ENCODE results near the gene PLA2G12A.

Gene PLA2G12A

DNA sequence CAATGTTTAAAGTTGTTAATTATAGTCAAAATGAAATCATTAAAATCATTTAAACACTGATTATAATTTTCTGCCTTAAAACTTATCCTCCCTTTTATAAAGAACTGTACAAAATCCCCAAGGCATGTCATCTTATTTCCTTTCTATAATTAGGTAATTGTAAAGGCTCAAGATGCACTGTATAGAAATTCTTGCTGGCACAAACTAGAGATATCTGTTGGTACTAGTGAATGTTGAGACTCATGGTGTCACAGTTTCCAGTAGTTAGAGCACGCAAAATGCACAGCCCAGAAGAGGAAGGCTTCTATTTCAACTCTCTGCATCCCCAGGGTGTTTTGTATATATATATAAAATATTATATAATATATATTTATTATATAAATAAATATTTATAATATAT lies 22.7 kb upstream of the PLA2G12A start:
- Histone ChIP-seq H3K4me1 (ENCODE audit: insufficient read depth, insufficient read length) (no peaks in the 10 kb centered on the region), H3K27me3 (ENCODE audit: insufficient read depth, insufficient read length) (no peaks in the 10 kb centered on the region), H3K36me3 (ENCODE audit: insufficient read depth, insufficient read length, low read length) (no peaks in the 10 kb centered on the region), H3K9ac (ENCODE audit: insufficient read length, low read depth) (no peak overlapping the region), H3K4me3 (ENCODE audit: insufficient read length, low read depth) (no peak overlapping the region), H3K9me3 (ENCODE audit: insufficient read depth, low read length) (no peaks in the 10 kb centered on the region)
- DNase-seq (ENCODE audit: low read depth, low spot score) = no peak
- TF ChIP-seq SUZ12 (IDR thresholded peaks at IDR 0.05; ENCODE audit: extremely low read depth, insufficient read depth, insufficient read length) (no peak), ZNF274 (IDR thresholded peaks at IDR 0.05; ENCODE audit: low read depth, low read length) (no peak), YY1 (IDR thresholded peaks at IDR 0.05; ENCODE audit: insufficient read depth, insufficient read length) (no peak)

DNA sequence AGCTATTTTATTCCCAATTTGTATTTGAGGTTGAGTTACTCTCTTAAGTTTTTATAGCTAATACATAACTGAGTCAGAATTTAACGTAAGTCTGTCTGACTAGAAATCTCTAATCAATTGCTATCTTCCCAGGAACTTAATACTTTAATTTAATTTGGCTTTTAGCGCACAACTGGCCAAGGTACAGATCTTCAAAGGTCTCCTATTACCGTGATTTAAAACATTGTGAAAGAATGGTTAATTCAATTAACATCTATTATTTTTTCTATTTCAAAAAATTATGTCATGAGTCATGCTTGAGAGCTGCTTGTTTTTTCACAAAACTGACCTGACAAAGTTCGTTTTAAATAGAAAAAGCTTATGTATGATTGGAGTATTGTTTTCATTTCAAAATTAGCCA lies 22.0 kb upstream of the PLA2G12A start:
- H3K4me1 ChIP-seq (ENCODE audit: insufficient read depth, insufficient read length) = no peaks in the 10 kb centered on the region
- H3K27me3 ChIP-seq (ENCODE audit: insufficient read depth, insufficient read length) = no peaks in the 10 kb centered on the region
- no peaks in the 10 kb centered on the region for H3K9me3 ChIP-seq (ENCODE audit: insufficient read depth, low read length)
- H3K9ac ChIP-seq (ENCODE audit: insufficient read length, low read depth) = no peak overlapping the region
- TF ChIP-seq YY1 (IDR thresholded peaks at IDR 0.05; ENCODE audit: insufficient read depth, insufficient read length) = no peak
- TF ChIP-seq ZNF274 (IDR thresholded peaks at IDR 0.05; ENCODE audit: low read depth, low read length) = no peak
- no peak for TF ChIP-seq SUZ12 (IDR thresholded peaks at IDR 0.05; ENCODE audit: extremely low read depth, insufficient read depth, insufficient read length)
- DNase-seq (ENCODE audit: low read depth, low spot score) = no peak
- no peaks in the 10 kb centered on the region for H3K36me3 ChIP-seq (ENCODE audit: insufficient read depth, insufficient read length, low read length)
- H3K4me3 ChIP-seq (ENCODE audit: insufficient read length, low read depth) = no peak overlapping the region

DNA sequence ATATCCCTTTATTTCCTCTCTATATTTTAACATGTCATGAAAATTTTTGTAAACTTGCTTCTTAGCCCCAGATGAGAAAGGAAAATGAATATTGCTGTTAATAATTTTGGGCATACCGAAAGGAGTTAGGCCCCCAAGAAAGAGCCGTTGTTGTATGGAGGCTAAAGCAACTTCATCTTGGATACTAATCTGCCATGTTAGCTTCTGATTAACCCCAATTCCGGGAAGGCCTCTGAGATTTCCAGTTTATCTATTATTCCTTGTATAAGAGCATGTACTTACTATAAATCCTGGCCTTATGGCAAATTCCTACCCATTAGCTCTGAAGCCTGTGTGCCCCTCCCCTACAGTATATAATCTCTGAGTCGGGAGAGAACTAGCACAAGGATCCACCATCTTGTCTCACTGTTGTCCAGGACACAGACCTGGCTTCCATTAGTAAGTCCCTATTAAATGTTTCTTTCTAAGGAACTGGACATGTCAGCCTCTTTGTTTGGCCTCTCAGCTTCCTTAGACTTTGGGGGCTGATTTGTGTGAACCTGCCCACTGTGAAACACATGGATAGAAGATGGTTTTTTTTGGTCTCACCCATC lies 20.9 kb upstream of the PLA2G12A start:
- no peak overlapping the region for H3K9ac ChIP-seq (ENCODE audit: insufficient read length, low read depth)
- TF ChIP-seq SUZ12 (IDR thresholded peaks at IDR 0.05; ENCODE audit: extremely low read depth, insufficient read depth, insufficient read length) (no peak), ZNF274 (IDR thresholded peaks at IDR 0.05; ENCODE audit: low read depth, low read length) (no peak), YY1 (IDR thresholded peaks at IDR 0.05; ENCODE audit: insufficient read depth, insufficient read length) (no peak)
- no peaks in the 10 kb centered on the region for H3K27me3 ChIP-seq (ENCODE audit: insufficient read depth, insufficient read length)
- H3K4me1 ChIP-seq (ENCODE audit: insufficient read depth, insufficient read length) = no peaks in the 10 kb centered on the region
- no peak overlapping the region for H3K4me3 ChIP-seq (ENCODE audit: insufficient read length, low read depth)
- no peak for DNase-seq (ENCODE audit: low read depth, low spot score)
- H3K9me3 ChIP-seq (ENCODE audit: insufficient read depth, low read length) = no peaks in the 10 kb centered on the region
- no peaks in the 10 kb centered on the region for H3K36me3 ChIP-seq (ENCODE audit: insufficient read depth, insufficient read length, low read length)

DNA sequence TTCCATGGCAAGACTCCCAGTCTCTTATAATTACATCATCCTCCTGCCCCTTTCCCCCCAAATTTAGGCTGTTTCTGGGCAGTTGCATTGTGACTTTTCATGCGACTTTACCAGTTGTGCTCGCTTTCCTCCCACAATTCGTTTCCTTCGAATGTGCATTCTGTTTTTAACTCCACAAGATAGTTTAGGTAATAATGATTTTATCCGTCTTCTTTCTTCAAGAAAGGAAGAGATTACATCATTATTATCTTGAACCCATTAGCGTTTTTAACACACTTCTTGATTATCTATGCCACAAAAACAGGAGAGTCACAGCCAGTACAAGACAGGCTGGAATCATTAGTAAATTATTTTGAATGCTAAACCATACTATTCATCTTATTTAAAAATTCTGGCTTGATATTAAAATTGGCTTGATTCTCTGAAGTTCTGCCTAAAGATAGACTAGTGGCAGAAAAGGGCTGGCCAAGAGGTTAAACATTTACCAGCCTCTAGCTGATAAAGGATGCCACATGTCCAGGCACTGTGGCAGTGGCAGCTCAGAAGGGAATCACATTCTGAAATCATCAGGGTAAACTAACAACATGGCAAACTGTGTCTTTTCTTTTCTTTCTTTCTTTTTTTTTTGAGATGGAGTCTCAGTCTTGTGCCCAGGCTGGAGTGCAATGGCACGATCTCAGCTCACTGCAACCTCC lies 19.7 kb upstream of the PLA2G12A start:
- no peak overlapping the region for H3K4me3 ChIP-seq (ENCODE audit: insufficient read length, low read depth)
- TF ChIP-seq SUZ12 (IDR thresholded peaks at IDR 0.05; ENCODE audit: extremely low read depth, insufficient read depth, insufficient read length) (no peak), ZNF274 (IDR thresholded peaks at IDR 0.05; ENCODE audit: low read depth, low read length) (no peak), YY1 (IDR thresholded peaks at IDR 0.05; ENCODE audit: insufficient read depth, insufficient read length) (no peak)
- no peaks in the 10 kb centered on the region for H3K4me1 ChIP-seq (ENCODE audit: insufficient read depth, insufficient read length)
- no peak overlapping the region for H3K9ac ChIP-seq (ENCODE audit: insufficient read length, low read depth)
- no peaks in the 10 kb centered on the region for H3K36me3 ChIP-seq (ENCODE audit: insufficient read depth, insufficient read length, low read length)
- DNase-seq (ENCODE audit: low read depth, low spot score) = no peak
- H3K9me3 ChIP-seq (ENCODE audit: insufficient read depth, low read length) = no peaks in the 10 kb centered on the region
- H3K27me3 ChIP-seq (ENCODE audit: insufficient read depth, insufficient read length) = no peaks in the 10 kb centered on the region

DNA sequence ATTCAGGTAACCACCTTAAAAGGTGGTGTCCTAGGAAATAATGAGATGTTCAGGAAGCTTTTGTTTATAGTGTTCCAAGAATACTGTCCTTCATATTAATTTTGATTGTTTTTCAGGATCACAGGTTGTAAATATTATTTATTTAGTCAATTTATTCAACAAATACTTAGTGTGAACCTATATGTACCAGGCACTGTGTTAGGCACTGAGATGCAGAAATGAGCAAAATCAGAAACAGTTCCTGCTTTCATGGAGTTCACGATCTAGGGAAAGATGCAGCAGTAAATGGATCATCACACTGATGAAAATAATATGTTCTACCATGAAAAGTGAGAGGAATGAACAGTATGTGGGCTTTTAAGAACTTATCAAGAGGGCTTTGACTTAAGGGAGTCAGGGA lies 18.2 kb upstream of the PLA2G12A start:
- H3K36me3 ChIP-seq (ENCODE audit: insufficient read depth, insufficient read length, low read length) = no peaks in the 10 kb centered on the region
- H3K4me3 ChIP-seq (ENCODE audit: insufficient read length, low read depth) = no peak overlapping the region
- TF ChIP-seq YY1 (IDR thresholded peaks at IDR 0.05; ENCODE audit: insufficient read depth, insufficient read length) = no peak
- no peak for TF ChIP-seq SUZ12 (IDR thresholded peaks at IDR 0.05; ENCODE audit: extremely low read depth, insufficient read depth, insufficient read length)
- no peak for TF ChIP-seq ZNF274 (IDR thresholded peaks at IDR 0.05; ENCODE audit: low read depth, low read length)
- no peak for DNase-seq (ENCODE audit: low read depth, low spot score)
- H3K27me3 ChIP-seq (ENCODE audit: insufficient read depth, insufficient read length) = no peaks in the 10 kb centered on the region
- no peak overlapping the region for H3K9ac ChIP-seq (ENCODE audit: insufficient read length, low read depth)
- H3K9me3 ChIP-seq (ENCODE audit: insufficient read depth, low read length) = no peaks in the 10 kb centered on the region
- H3K4me1 ChIP-seq (ENCODE audit: insufficient read depth, insufficient read length) = no peaks in the 10 kb centered on the region

DNA sequence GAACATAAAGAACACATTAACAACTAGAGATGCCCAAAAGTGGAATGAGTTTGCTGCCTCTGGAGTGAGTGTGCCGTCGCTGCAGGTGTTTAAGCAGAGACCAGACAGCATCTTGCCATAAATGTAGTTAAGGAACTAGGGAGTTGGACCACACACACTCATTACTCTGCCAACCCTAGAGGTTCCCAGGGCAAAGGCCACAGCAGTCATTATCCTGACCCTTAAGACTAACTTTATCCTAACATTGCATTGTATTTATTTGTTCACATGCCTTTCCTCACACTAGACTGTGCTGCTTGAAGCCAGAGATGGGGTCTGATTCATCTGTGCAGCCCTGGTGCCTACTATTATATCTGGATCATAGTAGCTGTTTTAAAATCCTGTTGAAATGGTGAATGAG lies 16.9 kb upstream of the PLA2G12A start:
- Histone ChIP-seq H3K4me3 (ENCODE audit: insufficient read length, low read depth) (no peak overlapping the region), H3K4me1 (ENCODE audit: insufficient read depth, insufficient read length) (no peaks in the 10 kb centered on the region), H3K36me3 (ENCODE audit: insufficient read depth, insufficient read length, low read length) (no peaks in the 10 kb centered on the region), H3K9ac (ENCODE audit: insufficient read length, low read depth) (no peak overlapping the region), H3K27me3 (ENCODE audit: insufficient read depth, insufficient read length) (no peaks in the 10 kb centered on the region), H3K9me3 (ENCODE audit: insufficient read depth, low read length) (no peaks in the 10 kb centered on the region)
- DNase-seq (ENCODE audit: low read depth, low spot score) = no peak
- TF ChIP-seq ZNF274 (IDR thresholded peaks at IDR 0.05; ENCODE audit: low read depth, low read length) (no peak), SUZ12 (IDR thresholded peaks at IDR 0.05; ENCODE audit: extremely low read depth, insufficient read depth, insufficient read length) (no peak), YY1 (IDR thresholded peaks at IDR 0.05; ENCODE audit: insufficient read depth, insufficient read length) (no peak)

DNA sequence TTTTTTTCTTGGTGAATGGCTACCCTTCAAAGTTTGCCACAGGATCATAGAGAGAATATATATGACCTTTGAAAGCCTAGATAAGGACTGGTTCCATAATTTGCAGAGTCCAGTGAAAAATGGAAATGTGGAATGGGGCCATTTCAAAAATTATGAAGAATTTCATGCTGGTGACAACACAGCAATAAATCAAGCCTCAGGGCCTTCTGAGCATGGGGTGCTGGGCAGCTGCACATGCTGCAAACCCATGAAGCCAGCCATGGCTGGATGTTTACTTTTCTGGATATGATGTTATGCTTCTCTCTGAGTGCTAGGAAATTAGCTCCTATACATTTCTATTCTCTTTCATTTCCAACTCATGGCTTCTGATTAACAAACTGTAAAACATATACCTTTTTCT lies 16.0 kb upstream of the PLA2G12A start:
- Histone ChIP-seq H3K4me3 (ENCODE audit: insufficient read length, low read depth) (no peak overlapping the region), H3K4me1 (ENCODE audit: insufficient read depth, insufficient read length) (no peaks in the 10 kb centered on the region), H3K27me3 (ENCODE audit: insufficient read depth, insufficient read length) (no peaks in the 10 kb centered on the region), H3K9ac (ENCODE audit: insufficient read length, low read depth) (no peak overlapping the region), H3K36me3 (ENCODE audit: insufficient read depth, insufficient read length, low read length) (no peaks in the 10 kb centered on the region), H3K9me3 (ENCODE audit: insufficient read depth, low read length) (no peaks in the 10 kb centered on the region)
- DNase-seq (ENCODE audit: low read depth, low spot score) = no peak
- TF ChIP-seq SUZ12 (IDR thresholded peaks at IDR 0.05; ENCODE audit: extremely low read depth, insufficient read depth, insufficient read length) (no peak), YY1 (IDR thresholded peaks at IDR 0.05; ENCODE audit: insufficient read depth, insufficient read length) (no peak), ZNF274 (IDR thresholded peaks at IDR 0.05; ENCODE audit: low read depth, low read length) (no peak)
